HG02973 (cell line): ENCODE data around the gene ANKMY1.
"Not testable (repeated sequence)": the region's sequence is repeated elsewhere in the genome, so short reads cannot be mapped to it uniquely, and the experiment has no call there.

ENCODE experiments used
- ATAC-seq: cut with Tn5 transposase; IDR thresholded peaks from one replicate; pipeline ENCODE4 v1.9.1; 2021; ENCODE audit warnings: moderate library complexity; ENCODE audit not compliant: unreplicated experiment

ANKMY1 gene

DNA sequence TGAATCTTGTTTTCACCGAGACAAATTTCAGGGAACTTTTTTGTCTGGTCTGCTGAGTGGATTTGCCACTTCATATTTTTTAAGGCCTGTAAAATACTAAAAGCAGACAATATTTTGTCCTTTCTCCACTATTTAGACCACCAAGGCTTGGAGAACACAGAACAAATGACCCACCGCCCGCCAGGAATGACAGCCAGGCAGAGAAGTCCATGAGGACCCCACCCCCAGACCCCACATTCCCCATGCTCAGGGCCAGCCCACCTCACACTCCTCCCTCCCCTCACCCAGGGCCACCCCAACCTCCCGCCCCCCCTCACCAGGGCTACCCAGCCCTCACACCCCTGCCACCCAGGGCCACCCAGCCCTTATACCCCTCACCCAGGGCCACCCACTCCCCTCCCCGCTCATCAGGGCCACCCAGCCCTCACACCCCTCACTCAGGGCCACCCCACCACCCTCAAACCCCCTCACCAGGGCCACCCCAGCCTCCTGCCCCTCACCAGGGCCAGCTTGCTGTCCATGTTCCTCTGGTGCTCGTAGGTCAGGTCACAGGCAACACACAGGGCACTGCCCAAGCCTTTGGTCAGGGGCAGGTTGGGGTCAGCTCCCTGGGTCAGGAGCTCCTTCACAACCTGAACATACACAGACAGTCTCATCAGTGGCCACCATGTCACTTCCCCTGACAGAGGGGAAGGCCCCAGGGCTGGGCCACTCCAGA is 50.6 kb downstream of the ANKMY1 start:
- ATAC-seq = no peak

DNA sequence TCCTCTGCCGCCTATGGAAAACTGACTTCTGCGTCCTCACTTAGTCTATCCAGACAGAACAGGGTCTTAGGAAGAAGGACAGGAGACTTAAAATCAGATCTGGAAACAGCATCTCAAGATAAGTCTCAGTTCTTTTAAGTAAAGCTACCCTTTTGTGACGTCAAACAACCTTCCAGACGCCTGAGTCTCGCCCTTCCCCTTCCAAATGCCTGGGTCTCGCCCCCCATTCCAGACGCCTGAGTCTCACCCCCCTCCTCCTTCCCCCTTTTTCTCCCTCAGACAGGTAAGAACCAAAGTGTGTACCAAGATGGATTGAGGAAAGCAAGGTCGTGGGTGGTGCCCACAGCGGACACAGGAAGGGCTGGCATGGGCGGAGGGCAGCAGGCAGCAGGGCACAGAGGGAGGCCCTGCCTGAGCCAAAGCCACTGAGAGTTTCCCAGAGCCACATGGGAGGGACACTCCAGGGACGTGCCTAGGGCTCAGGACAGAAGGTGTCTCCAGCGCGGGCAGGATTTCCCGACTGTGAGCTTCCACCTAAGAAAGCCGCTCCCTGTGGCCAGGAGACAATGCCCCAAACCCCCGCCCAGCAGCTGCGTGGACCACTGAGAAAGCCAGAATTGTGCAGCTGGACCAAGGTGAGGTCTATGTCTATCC is 51.3 kb downstream of the ANKMY1 start:
- ATAC-seq = no peak

DNA sequence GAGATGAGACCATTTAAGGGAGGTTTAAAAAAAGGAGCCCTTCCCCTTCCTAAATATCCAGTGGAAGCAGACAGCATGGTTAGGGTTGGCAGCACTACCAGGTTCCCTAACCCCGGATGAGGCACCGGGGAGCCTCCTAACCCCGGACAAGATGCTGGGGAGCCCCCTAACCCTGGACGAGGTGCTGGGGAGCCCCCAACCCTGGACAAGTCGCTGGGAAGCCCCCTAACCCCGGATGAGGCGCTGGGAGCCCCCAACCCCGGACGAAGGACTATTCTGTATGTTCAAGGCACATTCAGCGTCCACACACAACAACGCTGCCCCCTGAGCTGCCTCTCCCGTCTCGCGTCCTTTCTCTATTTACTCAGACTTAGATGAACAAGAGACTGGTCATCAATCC is 51.9 kb downstream of the ANKMY1 start:
- ATAC-seq = no peak

DNA sequence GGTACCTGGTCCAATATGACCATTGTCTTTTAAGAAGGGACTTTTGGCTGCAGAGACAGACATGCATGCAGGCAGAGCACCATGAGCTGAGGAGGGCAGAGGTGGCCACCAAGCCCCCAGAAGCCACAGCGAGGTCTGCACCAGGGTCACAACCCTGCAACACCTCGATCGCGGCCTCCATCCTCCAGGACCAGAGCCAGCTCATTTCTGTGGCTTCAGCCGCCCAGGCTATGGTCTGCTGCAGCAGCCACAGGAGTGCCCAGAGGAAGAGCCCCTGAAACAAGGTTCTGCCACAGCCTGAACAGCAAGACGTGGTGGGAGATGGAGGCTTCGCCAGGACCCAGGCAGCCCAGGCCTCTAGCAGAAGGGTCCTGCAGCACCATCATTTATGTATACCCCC is 53.9 kb downstream of the ANKMY1 start:
- no peak for ATAC-seq

DNA sequence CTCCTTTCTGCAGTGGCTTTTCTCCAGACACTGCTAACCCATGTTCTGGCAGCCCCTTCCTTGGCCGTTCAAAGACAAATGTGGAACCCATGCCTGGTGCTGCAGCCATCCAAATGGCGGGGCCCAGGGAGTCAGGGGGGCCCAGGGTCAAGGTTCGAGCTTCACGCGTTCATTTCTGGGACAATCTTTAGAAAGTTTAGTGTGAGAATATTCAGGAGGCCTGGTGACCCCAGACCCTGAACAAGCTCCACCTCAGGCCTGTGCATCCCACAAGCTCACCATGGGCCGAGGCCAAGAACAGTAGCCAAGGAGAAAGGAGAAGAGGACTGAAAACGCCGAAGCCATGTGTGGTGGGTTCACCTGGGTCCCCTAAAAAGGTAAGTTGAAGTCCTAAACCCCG is 54.4 kb downstream of the ANKMY1 start:
- no peak for ATAC-seq

DNA sequence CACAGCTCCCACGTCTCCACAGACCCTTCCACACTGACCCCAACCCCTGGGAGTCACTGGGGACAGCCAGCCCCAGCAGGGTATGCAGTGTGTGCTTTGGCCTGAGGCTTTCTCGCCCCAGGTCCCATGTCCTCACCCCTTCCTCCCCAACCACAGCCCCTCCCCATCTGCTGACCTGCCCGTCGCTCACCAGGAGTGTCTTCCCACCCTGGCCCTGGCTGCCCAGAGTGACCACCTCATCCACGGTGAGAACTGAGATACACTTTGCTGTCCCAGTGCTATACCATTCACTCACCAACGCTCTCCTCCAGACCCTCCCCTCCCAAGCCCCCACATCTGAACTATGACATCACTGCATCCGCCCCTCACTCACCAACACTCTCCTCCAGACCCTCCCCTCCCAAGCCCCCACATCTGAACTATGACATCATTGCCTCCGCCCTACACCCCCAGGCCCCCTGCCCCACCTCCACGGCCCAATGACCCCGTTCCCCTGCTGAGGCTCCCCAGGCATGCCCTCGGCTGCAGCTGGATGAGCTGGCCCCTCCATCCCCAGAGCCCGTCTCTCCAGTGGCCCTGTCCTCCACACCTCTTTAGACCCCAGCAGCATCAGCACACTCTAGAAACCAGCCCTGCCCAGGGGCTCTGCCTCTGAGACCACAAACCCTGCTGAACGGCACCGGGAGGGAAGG is 55.2 kb downstream of the ANKMY1 start:
- ATAC-seq = no peak

DNA sequence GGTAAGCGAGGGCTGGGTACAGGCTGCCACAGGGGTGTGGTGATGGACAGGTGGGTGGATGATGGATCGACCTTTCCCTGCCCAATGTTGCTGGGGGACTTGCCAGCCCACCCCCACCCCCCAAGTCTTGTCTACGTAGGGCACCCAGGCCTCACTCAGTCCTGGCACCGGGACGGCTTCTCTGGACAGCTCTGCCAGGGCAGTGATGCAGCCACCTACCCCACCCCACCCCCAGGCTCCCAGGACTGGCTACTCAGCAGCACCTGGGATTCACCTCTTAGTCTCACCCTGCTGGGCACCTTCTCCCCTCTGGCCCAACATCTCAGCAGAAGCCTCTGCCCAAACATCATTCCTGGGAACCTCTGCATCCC is 55.7 kb downstream of the ANKMY1 start:
- ATAC-seq = no peak

DNA sequence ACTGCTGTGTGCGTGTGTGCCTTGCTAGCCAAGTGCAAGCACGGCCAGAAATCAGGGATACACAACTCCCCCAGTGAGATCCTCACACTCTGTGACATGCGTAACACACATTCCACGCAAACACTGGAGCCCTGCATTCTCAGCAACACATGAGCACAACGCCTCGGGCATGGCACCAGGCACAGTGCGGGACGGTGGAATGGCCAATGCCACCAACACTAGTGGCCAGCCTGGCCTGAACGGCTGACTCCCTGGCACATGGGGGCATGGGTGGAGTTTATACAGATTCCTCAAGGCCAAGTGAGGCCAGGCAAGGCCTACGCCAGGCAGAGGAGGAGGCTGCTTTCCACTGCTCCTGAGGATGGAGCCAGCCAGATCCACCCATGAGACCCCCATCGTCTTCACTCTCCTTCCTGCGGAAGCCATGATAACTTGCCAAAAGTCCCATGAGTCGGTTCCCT is 56.2 kb downstream of the ANKMY1 start:
- no peak for ATAC-seq

DNA sequence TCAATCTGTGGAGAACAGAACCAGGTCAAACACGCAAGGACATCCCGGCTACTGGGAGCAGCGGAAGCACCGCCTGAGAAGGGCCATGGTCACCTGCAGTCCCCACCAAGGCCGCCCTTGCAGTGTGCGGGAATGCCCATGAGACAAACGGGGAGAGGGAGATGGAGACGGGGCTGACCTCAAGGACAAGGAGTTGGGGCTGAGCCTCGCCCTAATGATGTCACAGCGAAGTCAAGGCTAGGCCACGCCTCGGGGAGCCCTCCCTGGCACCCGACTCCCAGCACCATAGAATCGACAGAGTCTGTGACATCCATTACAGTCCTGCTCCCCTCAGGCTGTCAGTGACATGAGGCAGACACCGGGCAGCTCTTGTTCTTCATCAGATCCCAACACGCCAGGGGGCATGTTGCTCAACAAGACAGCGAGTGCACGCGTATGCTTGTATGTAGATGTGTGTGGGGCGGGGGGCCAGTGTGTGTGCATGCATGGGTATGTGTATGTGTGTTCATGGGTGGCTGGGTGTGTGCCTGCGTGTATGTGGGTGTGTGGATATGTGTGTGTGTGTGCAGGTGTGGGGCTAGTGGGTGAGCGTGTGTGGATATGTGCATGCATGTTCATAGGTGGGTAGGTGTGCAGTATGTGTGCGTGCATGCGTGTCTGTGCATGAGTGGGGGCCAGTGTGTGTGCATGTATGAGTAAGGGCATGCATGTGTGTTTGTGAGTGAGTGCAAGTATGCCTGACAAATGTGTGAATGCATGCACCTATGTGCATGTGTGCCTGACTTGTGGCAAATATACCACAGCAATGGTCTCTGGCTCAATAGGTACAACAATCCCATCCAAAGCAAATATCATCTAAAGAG is 57.0 kb downstream of the ANKMY1 start:
- ATAC-seq = no peak

DNA sequence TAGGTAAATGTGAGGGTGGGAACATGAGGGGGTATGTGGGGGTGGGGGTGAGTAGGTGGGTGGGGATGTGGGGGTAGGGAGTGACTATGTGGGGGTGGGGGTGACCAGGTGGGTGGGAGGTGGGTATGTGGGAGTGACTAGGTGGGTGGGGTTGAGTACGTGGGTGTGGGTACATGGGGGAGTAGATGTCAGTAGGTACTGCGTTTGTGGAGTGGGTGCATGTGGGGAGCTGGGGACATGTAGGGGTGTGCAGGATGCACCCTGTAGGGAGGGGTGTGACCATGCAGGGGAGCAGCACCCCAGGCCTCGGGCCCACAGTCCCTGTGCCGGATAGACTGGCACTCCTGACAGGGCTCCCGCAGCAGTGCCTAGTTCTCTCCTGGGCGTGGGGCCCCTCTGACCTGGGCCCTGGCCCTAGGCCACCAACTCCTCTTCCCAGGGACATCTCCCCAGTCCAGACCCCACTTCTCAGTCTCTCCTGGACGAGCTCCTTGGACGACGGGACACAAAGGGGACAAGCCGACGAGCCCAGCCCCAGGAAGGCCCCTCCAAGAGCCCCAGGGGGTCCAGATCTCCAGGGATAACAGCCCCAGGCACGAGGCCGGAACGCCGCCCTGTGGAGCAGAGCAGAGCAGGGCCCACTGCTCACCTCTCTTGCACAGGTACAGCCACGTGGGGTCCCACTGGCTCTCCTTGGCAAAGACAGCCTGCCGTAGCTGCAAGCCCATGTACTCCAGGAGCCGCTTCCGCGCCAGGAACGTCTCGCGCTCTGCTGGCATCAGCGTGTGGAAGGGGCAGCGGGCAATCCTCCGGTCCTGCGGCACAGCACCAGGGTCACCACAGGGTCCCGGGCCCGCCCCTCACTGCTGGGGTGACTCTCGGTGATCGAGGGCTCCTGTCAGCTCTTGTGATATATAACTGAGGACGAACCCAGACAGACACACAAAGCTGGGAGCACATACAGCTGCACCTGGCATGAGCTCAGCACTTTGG is 58.2 kb downstream of the ANKMY1 start:
- ATAC-seq = no peak

DNA sequence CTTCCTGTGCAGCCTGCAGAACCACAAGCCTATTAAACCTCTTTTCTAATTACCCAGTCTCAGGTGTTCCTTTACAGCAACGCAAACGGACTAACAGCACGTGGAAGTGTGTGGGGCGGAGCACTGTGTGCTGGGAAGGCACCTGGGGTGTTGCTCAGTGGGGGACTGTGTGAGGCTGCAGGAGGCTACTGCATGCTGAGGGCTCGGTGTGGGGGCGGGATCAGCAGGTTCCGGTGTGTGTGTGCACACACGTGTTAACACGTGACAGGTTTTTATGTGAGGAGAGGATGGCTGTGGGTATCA is 58.9 kb downstream of the ANKMY1 start:
- no peak for ATAC-seq

DNA sequence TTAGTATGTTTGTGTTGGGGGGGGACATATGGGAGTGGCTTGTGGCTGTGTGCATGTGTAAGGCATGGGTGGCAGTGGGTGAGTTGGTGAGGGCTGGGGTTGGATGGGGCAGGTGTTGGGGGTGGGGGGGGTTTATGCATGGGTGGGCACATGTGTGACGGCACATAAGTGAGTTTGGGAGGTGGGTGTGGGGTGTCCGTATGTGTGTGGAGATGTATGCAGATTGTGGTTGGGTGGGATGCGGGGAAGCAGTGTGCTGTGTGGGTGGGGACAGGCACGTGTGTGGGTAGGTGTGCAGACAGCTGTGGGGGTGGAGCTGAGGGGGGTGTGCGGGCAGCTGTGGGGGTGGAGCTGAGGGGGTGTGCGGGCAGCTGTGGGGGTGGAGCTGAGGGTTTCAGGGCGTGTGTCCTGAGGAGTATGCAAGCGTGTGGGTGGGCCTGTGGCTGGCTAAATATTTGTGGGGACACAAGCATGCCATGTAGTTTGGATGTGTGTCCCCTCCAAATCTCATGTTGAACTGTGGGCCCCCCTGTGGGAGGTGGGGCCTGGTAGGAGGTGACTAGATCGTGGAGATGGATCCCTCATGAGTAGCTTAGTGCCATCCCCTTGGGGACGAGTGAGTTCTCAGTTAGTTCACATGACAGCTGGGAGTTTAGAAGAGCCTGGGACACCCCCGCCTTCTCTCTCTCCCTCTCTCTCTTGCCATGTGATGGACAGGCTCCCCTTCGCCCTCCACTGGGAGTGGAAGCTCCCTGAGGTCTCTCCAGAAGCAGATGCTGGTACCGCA is 59.4 kb downstream of the ANKMY1 start:
- ATAC-seq = no peak

DNA sequence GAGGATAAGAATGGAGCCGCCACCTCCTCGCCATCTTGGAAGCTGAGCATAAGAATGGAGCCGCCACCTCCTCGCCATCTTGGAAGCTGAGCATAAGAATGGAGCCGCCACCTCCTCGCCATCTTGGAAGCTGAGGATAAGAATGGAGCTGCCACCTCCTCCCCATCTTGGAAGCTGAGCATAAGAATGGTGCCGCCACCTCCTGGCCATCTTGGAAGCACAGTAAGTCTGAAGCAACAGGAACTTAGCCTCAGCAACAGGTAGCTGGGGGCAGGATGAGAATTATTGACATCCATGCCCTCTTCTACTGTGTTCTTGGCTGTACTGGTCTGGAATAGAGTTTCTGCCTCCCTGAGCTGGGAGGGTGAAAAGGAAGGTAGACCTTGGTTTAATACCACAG is 60.7 kb downstream of the ANKMY1 start:
- not testable (repeated sequence) for ATAC-seq

DNA sequence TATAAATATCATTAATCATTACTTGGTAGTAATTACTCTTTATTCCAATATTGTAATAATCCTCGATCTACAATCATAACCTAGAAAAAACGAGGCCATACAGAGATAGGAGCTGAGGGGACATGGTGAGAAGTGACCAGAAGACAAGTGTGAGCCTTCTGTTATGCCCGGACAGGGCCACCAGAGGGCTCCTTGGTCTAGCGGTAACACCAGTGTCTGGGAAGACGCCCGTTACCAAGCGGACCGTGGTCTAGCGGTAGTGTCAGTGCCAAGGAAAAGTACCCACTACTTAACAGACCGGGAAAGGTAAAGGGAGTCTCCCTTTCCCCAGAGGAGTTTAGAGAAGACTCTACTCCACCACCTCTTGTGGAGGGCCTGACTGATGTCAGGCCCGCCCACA is 62.8 kb downstream of the ANKMY1 start:
- not testable (repeated sequence) for ATAC-seq

DNA sequence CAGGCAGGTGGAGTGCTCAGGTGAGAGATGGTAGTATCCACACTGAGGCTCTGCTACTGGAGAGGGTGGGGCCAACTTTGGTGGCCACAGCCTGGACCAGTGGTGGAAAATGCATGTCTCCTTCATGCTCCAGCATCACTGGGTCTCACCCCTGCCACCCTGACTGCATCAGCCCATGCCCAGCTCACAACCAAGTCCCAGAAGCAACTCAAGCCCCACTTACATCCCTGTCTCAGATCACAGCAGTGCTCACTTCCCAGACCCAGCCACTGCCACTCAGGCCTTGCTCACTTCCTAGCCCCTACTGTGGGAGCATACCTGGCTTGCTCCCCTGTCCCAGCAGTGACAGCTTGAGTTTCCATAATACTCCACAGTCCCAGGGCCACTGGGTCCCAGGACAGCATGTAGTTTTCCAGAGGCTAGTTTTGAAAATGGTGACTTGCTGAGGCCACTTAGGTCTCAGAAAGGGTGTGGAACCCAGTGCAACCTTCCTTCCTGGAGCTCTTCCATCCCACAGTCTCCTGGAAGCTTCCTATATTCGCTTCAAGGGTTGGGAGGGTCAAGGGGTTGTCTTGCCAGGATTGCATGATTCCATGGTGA is 63.5 kb downstream of the ANKMY1 start:
- no peak for ATAC-seq

DNA sequence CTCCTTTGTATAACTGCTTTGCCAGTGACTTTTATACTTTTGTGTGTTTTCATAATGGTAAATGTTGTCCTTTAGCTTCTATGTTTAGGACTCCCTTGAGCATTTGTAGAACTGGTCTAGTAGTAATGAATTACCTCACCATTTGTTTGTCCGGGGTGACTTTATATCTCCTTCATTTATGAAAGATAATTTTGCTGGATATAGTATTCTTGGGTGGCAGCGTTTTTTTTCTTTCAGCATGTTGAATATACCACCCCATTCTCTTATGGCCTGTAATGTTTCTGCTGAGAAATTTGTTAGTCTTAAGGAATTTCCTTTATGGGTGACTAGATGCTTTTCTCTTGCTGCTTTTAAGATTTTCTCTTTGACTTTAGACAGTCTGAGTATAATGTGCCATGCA is 66.3 kb downstream of the ANKMY1 start:
- ATAC-seq = no peak

DNA sequence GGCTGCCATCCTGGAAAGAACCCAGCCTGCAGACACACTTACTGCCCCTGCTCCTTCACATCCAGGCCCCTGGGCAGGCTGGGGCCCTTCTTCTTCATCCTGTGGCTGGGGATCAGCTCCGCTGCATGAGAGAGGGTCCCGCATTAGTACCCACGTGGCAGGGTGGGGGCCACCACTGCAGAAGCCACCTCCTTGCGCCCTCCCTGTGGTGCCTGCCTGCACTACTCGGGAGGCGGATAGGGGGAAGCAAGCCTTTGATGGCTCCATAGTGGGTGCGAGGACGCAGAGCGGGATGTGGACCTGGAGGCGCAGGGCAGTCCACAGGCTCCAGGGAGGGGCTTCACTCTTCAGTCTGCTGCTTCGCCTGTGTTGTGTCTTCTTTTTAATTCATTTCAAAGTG is 75.6 kb downstream of the ANKMY1 start:
- no peak for ATAC-seq

DNA sequence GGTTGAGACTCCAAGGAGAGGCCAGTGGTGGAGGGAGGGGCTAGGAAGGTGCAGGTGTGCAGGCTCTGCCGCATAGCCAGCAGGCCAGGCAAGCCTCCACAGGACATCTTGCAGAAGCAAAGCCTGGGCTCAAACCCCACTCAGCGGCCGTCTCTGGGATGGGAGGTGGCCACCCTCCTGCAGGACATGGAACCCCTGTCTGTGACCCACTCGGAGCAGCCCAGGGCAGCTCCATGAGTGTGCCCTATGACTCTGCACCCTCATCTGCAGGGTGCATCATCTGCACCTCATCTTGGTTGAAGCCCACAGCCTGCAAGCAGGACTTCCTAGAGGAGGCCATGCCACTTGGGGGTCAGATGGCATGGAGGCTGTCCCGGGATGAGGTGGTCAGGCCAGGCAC is 76.1 kb downstream of the ANKMY1 start:
- ATAC-seq = no peak
